Activated CD4-positive, alpha-beta memory T cell treated with anti-CD3 and anti-CD28 coated beads, Interleukin-2, amount 10 ng/mL, durations not matched to agents 7 days and 5 days (primary cell): ENCODE measurements around the gene RHBDL1. TPM values are rescaled to one million over a fixed set of nuclear protein-coding genes. Genes with fewer than 3 reads are reported as not detected.

Experiments used
- CTCF ChIA-PET: fragments of 350-600 bp; sonication (Branson Sonifier 250); formaldehyde crosslinking; loops from one replicate; lab custom pipeline; 2021; ENCODE audit warnings: antibody characterized with exemption, inconsistent platforms; lab: Charles Lee
- POLR2A ChIA-PET: fragments of 350-600 bp; sonication (Branson Sonifier 250); formaldehyde crosslinking; loops from one replicate; lab custom pipeline; 2021; ENCODE audit warnings: antibody characterized with exemption; lab: Charles Lee
- DNase-seq: peaks from one replicate; pipeline ENCODE4 v3.0.0-alpha.2; 2020
- H3K27ac Mint-ChIP-seq: one replicate; pipeline ENCODE4 v1.8.0; 2021; ENCODE audit warnings: mild to moderate bottlenecking, mixed read lengths
- H3K27me3 Mint-ChIP-seq: one replicate; pipeline ENCODE4 v1.8.0; 2021; ENCODE audit warnings: mixed read lengths
- H3K36me3 Mint-ChIP-seq: one replicate; pipeline ENCODE4 v1.8.0; 2021; ENCODE audit warnings: low read depth, mixed read lengths
- H3K4me1 Mint-ChIP-seq: one replicate; pipeline ENCODE4 v1.8.0; 2021; ENCODE audit warnings: mixed read lengths
- H3K4me3 Mint-ChIP-seq: one replicate; pipeline ENCODE4 v1.8.0; 2021; ENCODE audit warnings: mild to moderate bottlenecking, mixed read lengths
- H3K9me3 Mint-ChIP-seq: one replicate; pipeline ENCODE4 v1.8.0; 2021; ENCODE audit warnings: mixed read lengths
- total RNA-seq, 2 experiments: library from RNA; stranded (reverse); gene quantifications; one replicate each; pipeline ENCODE4 v1.2.3, GENCODE V29; 2021

Gene RHBDL1
- total RNA-seq, 2 experiments from 2014 or later: 1.5 TPM

DNA sequence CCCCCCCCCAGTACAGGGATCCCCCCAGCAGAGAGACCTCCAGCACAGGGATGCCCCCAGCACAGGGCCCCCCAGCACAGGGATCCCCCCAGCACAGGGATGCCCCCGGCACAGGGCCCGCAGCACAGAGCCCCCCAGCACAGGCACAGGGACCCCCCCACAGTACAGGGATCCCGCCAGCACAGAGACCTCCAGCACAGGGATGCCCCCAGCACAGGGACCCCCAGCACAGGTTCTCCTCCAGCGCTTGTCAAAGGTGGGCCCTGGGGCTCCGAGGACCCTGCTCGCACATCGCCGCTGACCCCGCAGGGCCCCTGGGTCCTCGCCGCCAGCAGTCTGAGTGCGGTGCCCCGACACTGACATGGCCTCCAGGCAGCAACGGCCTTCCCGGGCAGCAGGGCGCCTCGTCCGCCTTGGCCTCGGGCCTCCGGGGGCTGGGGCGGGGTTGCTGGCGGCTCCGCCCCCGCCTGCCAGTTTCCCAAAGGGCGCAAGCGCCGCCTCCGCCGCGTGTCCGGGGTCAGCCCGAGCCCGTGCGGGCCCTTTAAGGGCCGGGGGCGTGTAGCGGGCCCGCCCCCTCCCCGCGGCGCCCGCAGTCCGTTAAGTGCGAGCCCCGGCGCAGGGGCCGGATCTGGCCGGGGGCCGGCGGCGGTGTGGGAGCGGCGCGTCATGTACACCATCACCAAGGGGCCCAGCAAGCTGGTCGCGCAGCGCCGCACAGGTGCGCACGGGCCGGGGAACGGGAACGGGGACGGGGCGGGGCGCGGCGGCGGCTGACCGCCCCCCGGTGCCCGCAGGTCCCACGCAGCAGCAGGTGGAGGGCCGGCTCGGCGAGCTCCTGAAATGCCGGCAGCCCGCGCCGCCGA, 33.9 kb upstream of the RHBDL1 start, which contains the start of gene MCRIP2:
Gene MCRIP2, plus strand, starts transcription at position 503 of the 863 bp plus-strand sequence. Its CDS starts 164 bp downstream, at position 667.
- DNase-seq: peak; percentile 77
- Mint-ChIP-seq H3K4me3 (peak within 1 kb of the TSS; percentile 67), H3K9me3 (no peaks in the 10 kb centered on the region), H3K36me3 (peaks cover 2% of the 10 kb centered on the region), H3K4me1 (peaks cover 15% of the 10 kb centered on the region), H3K27me3 (no peaks in the 10 kb centered on the region), H3K27ac (no peak within 1 kb of the TSS)
- CTCF ChIA-PET: interaction anchor here (0.6 kb wide), 1 partner anchor 13 kb away, joined by 5 read pairs; no protein-coding TSS in a partner anchor
- POLR2A ChIA-PET: interaction anchor here (1.0 to 1.6 kb wide), 3 partner anchors 10 to 54 kb away, joined by 4 to 5 read pairs (median 4); no protein-coding TSS in a partner anchor

DNA sequence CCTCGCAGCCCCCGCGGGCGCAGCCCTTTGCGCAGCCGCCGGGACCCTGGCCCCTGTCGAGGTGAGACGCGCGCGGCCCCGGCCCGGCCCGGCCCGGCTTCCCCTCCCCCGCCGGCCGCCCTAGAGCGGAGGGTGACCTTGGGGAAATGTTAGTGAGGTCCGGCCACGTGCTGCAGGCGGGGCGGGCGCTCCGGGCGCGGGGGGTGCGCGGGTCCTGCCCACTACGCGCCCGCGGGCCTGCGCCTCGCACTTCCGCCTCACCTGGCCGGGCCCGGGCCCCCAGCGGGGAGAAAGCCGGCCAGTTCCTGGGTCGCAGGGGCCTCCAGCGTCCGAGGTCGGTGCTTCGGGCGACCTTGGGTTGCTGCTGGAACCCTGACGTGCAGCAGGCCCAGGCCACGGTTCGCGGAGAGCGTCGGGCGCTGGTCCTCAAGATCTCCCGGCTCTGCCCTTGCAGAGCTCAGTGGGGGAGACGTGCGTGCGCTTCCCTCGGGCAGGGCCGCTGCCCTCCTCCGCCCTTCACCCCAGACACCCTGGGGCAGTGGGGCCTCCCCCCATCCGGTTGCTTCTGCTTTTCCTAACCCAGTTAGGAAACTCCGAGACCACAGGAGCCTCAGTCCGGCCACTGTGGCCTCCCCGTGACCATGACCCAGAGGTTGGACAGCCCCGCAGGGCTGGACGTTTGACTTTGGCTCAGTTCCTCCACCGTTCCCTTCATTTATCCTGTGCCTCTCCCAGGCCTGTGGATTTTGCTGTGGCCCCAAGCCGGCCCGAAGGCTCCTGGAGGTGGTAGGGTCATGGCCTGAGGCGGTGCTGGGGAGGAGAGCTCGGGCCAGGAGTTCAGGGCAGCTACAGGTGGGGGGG, 33.1 kb upstream of the RHBDL1 start:
- CTCF ChIA-PET: interaction anchor here (0.6 kb wide), 1 partner anchor 12 kb away, joined by 5 read pairs; no protein-coding TSS in a partner anchor
- no peaks in the 10 kb centered on the region for H3K9me3 Mint-ChIP-seq
- peak overlapping the region; percentile 67 for H3K4me3 Mint-ChIP-seq
- peaks cover 18% of the 10 kb centered on the region for H3K4me1 Mint-ChIP-seq
- H3K36me3 Mint-ChIP-seq: no peaks in the 10 kb centered on the region
- H3K27me3 Mint-ChIP-seq: no peaks in the 10 kb centered on the region
- DNase-seq: peak; percentile 35
- POLR2A ChIA-PET: interaction anchor here (0.6 to 1.6 kb wide), 4 partner anchors 9 to 55 kb away, joined by 3 to 5 read pairs (median 4); no protein-coding TSS in a partner anchor
- no peak overlapping the region for H3K27ac Mint-ChIP-seq

DNA sequence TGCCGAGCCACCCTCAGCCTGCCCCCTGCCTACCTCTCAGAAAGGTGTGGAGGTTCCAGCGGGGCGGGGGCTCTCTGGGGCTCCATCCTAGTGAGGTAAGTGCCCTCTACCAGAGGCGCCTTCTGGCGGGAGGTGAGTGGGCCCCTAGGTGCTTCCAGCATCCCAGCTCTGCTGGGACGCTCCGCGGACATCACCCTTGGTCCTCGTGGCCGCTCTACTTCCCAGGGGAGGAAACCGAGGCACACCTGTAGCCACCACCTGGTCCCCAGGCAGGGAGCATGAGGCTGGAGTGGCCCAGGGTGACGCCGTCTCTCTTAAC, 32.5 kb upstream of the RHBDL1 start:
- H3K9me3 Mint-ChIP-seq: no peaks in the 10 kb centered on the region
- CTCF ChIA-PET: no interaction called here

DNA sequence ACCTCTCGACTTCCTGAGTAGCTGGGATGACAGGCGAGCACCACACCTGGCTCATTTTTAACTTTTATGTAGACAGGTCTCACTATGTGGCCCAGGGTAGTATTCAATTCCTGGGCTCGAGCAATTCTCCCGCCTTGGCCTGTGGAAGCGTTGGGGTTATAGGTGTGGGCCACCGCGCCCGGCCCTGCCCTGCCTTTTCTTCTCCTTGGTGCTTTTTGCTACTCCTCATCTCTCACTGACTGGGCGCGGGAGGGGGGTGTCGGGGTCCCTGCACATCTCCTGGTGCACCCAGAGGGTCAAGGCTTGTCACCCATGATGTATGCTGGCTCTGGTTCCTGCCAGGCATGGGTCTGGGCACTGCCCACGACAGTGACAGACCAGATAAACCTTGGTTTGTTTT, 30.9 kb upstream of the RHBDL1 start:
- POLR2A ChIA-PET: no interaction called here
- Mint-ChIP-seq H3K27me3 (no peaks in the 10 kb centered on the region), H3K4me1 (peaks cover 26% of the 10 kb centered on the region), H3K9me3 (no peaks in the 10 kb centered on the region), H3K36me3 (no peaks in the 10 kb centered on the region), H3K4me3 (no peak overlapping the region), H3K27ac (no peak overlapping the region)
- no peak for DNase-seq
- CTCF ChIA-PET: no interaction called here

More for the DNA sequence above, 32.5 kb upstream of the RHBDL1 start:
- DNase-seq: no peak
- POLR2A ChIA-PET: interaction anchor here (0.6 to 1.6 kb wide), 2 partner anchors 52 to 55 kb away, joined by 3 to 5 read pairs; no protein-coding TSS in a partner anchor
- peak overlapping the region; percentile 67 for H3K4me3 Mint-ChIP-seq
- no peaks in the 10 kb centered on the region for H3K36me3 Mint-ChIP-seq
- peaks cover 21% of the 10 kb centered on the region for H3K4me1 Mint-ChIP-seq
- no peaks in the 10 kb centered on the region for H3K27me3 Mint-ChIP-seq
- H3K27ac Mint-ChIP-seq: no peak overlapping the region

DNA sequence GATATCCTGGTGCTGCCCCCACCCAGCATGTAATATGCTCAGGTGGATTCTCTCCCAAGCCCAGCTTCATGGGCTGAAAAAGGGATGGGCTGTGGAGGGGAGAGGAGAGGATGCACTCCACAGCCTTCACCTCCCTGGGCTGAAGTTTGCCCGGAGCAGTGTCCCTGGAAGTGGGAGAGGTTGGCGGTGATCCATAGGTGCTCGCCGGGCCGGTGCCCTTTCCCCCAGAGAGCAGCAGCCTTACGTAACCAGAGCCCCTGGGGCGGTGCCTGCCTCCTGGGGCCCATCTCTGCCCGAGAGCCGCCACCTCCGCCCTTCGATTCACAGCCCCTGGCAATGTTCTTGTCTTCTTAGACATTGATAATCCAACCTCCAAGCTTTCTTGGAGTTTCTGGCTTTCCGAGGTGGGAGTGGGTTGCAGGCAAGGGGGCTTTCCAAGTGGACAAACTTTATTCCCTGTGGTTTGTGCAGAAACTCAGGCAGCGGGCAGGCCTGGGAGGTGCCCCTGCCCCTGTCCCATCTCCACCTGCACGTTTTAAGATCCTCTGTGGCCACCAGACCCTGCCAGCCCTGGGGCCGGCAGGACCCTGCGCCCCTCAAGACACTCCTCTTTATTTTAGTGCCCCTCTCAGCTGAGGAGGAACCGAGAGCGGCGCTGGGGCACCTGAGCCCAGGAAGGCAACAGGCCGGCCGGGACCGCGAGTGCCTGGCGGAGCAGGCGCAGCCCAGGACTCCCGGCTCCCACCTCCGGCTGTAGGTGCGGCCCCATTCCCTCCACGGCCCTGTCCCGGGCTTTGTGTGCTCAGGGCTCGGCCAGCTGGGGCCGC, 29.4 kb upstream of the RHBDL1 start:
- H3K27me3 Mint-ChIP-seq: no peaks in the 10 kb centered on the region
- H3K36me3 Mint-ChIP-seq: no peaks in the 10 kb centered on the region
- POLR2A ChIA-PET: no interaction called here

DNA sequence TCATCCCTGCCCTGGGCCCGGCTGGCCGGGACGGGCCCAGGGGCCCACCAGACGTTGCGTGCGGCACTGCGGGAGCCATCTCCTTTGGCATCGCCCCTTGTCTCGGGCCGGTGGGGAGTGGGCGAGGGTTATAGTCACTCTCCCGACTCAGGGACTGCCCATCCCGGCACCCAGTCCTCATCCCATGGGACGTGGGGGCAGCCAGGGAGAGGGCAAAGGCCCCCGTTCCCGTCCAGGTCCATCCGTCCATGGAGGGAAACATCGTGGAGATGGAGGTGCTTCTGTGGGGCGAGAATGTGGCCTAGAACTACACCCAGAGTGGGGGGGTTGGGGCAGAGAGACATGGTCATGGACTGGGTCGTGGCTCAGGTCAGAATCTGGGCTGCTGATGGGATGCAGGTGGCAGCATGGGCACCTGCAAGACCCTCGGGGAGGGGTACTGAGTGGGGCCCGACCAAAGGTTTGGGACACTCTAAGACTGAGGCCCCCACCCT, 28.7 kb upstream of the RHBDL1 start:
- Mint-ChIP-seq H3K27me3 (no peaks in the 10 kb centered on the region), H3K9me3 (no peaks in the 10 kb centered on the region), H3K27ac (no peak overlapping the region), H3K36me3 (no peaks in the 10 kb centered on the region), H3K4me1 (peaks cover 33% of the 10 kb centered on the region), H3K4me3 (no peak overlapping the region)
- ChIA-PET POLR2A (no interaction called here), CTCF (no interaction called here)
- no peak for DNase-seq

More for the DNA sequence above, 29.4 kb upstream of the RHBDL1 start:
- no peak for DNase-seq
- H3K27ac Mint-ChIP-seq: no peak overlapping the region
- H3K4me3 Mint-ChIP-seq: no peak overlapping the region
- H3K9me3 Mint-ChIP-seq: no peaks in the 10 kb centered on the region
- H3K4me1 Mint-ChIP-seq: peaks cover 33% of the 10 kb centered on the region
- CTCF ChIA-PET: no interaction called here

DNA sequence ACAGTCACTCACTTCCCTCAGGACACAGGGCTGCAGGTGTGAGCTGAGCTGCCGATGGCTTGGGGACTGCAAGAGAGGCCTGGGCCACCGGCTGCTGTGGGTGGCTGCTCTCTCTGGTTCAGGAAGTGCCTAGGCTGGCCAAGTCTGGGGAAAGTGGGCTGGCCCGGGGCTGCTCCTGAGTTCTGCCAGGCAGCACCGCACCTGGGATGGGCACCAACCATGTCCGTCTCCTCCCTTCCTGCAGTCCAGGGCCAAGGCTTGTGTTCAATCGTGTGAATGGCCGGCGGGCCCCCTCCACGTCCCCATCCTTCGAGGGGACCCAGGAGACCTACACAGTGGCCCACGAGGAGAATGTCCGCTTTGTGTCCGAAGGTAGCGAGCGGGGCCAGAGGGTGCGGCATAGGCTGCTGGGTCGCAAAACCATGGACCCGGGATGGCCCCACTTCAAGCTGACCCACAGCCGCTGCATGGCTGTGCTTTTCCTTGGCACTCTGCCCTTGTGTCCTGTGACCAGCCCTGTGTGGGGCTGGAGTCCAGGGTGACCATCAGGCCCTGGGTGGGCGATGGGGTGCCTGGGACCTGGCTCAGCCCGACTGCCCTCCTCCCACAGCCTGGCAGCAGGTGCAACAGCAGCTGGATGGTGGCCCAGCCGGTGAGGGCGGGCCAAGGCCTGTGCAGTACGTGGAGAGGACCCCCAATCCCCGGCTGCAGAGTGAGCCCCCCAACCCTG, 28.1 kb upstream of the RHBDL1 start:
- Mint-ChIP-seq H3K27me3 (no peaks in the 10 kb centered on the region), H3K4me1 (peaks cover 33% of the 10 kb centered on the region), H3K36me3 (no peaks in the 10 kb centered on the region), H3K9me3 (no peaks in the 10 kb centered on the region), H3K4me3 (no peak overlapping the region), H3K27ac (no peak overlapping the region)
- ChIA-PET POLR2A (interaction anchor here (0.7 to 3.0 kb wide), 4 partner anchors 9 to 32 kb away, joined by 3 to 18 read pairs (median 6); partner anchors contain the start of genes METTL26 and RHOT2), CTCF (interaction anchor here (0.8 to 1.4 kb wide), 5 partner anchors 9 to 59 kb away, joined by 3 to 9 read pairs (median 4); partner anchors contain the start of genes METTL26, RHBDL1 and STUB1)
- DNase-seq: no peak

DNA sequence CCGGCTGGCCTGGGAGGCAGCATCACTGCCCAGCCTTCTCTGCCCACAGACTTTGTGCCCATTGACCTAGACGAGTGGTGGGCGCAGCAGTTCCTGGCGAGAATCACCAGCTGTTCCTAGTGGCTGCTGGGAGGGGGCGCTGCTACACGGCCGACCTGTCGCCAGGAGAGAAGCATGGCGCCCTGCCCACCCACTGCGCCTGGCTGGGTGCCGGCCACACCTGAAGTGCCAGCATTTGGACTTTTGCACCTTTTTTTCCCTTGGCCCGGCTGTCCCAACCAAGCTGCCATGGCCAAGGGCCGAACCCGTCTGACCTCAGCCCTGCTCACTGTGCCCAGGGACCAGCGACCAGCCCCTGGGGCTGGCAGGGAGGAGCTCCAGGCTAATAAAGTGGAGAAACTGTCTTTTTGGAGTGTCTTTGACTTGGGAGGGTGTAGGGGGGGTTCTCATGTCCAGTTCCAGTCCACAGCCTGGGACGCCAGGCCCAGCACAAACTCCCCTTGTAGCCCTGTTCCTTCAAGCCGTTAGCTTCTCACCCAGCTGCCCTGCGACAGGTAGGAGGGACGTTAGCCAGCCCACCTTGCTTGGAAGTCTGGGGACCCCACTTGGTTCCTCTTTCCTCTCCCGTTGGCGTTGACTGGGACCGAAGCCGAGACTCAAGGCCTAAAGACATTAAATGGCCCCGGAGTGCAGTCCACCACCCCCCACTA, 27.2 kb upstream of the RHBDL1 start:
- peak overlapping the region; percentile 64 for H3K27ac Mint-ChIP-seq
- DNase-seq: peak; percentile 57
- ChIA-PET CTCF (interaction anchor here (0.8 to 1.4 kb wide), 7 partner anchors 9 to 59 kb away, joined by 3 to 9 read pairs (median 3); partner anchors contain the start of genes METTL26, RHBDL1, RHOT2 and STUB1), POLR2A (interaction anchor here (0.7 to 3.0 kb wide), 6 partner anchors 10 to 31 kb away, joined by 3 to 18 read pairs (median 6); partner anchors contain the start of genes METTL26, RHBDL1 and RHOT2)
- H3K4me1 Mint-ChIP-seq: peaks cover 29% of the 10 kb centered on the region
- H3K4me3 Mint-ChIP-seq: peak overlapping the region; percentile 74
- no peaks in the 10 kb centered on the region for H3K9me3 Mint-ChIP-seq
- H3K27me3 Mint-ChIP-seq: no peaks in the 10 kb centered on the region
- no peaks in the 10 kb centered on the region for H3K36me3 Mint-ChIP-seq

DNA sequence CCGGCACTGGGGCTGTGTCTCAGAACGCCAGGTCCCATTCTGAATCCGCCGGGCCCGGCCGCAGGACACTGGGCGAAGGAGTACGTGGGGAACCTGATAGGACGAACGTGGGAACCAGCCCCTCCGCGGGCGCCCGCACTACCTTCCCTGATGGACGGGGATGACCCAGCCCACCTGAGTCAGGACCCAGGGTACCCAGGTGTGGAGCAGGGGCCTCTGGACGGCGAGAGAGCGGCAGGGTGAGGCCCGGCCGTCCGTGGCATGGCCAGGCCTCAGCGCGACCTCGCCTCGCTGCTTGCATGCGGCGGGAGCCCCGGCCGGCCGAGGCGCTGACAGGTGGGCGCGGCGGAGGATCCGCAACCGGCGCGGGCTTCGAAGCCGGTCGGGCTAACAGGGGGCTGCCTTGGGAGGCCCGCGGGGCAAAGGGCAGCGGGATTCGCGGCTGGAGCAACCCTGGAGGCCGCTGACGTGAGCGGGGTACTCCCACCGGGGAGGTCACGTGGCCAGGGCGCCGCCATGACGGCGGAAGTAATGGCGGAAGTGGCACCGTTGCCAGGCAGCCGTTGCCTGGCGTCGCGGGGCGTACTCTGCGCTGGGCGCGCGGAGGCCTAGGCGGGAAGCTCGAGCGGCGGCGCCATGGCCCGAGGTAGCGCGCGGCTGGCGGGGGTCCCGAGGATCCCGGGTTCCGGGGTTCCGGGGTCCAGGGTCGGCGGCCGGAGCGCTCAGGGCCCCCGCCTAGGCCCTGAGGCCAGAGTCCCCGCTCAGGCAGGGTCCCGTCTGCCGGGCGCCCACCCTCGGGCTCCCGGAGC, 26.5 kb upstream of the RHBDL1 start, which contains the start of gene WDR90:
Gene WDR90, plus strand, starts transcription at position 585 of the 809 bp plus-strand sequence. Its CDS starts 52 bp downstream, at position 637.
- DNase-seq: peak; percentile 95
- Mint-ChIP-seq H3K27me3 (no peaks in the 10 kb centered on the region), H3K36me3 (no peaks in the 10 kb centered on the region), H3K9me3 (no peaks in the 10 kb centered on the region), H3K4me3 (peak within 1 kb of the TSS; percentile 75), H3K4me1 (peaks cover 28% of the 10 kb centered on the region), H3K27ac (peak within 1 kb of the TSS; percentile 64)
- POLR2A ChIA-PET: interaction anchor here (0.8 to 3.0 kb wide), 12 partner anchors 11 to 298 kb away, joined by 3 to 18 read pairs (median 4); partner anchors contain the start of genes CAPN15, METTL26, RHBDL1 and RHOT2
- CTCF ChIA-PET: interaction anchor here (0.8 to 1.4 kb wide), 8 partner anchors 8 to 60 kb away, joined by 3 to 9 read pairs (median 3); partner anchors contain the start of genes METTL26, RHOT2 and STUB1

DNA sequence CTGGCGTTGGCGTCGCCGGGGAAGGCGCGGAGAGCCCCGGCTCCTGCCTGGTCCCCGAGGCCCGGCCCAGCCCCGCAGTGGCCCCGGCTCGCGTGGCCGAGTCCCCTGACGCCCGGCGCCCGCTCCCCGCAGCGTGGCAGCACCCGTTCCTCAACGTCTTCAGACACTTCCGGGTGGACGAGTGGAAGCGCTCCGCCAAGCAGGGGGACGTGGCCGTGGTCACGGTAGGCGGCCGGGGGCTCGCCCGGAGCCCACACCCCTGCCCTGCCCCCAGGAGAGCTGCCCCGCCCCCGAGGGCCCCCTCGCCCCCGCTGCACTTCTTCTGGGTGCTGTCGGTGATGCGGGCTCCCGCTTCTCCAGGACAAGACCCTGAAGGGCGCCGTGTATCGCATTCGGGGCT, 25.8 kb upstream of the RHBDL1 start:
- no peaks in the 10 kb centered on the region for H3K27me3 Mint-ChIP-seq
- no peaks in the 10 kb centered on the region for H3K9me3 Mint-ChIP-seq
- ChIA-PET CTCF (interaction anchor here (0.8 to 1.0 kb wide), 3 partner anchors 11 to 18 kb away, joined by 3 read pairs; partner anchors contain the start of genes METTL26 and RHOT2), POLR2A (interaction anchor here (0.8 to 3.0 kb wide), 12 partner anchors 11 to 298 kb away, joined by 3 to 18 read pairs (median 4); partner anchors contain the start of genes CAPN15, JMJD8, METTL26 and RHBDL1)
- peaks cover 23% of the 10 kb centered on the region for H3K4me1 Mint-ChIP-seq
- peak overlapping the region; percentile 16 for H3K27ac Mint-ChIP-seq
- peak; percentile 26 for DNase-seq
- H3K36me3 Mint-ChIP-seq: no peaks in the 10 kb centered on the region
- H3K4me3 Mint-ChIP-seq: peak overlapping the region; percentile 75
